PFSK-1 (cell line): ENCODE results near the gene DBF4B.
A peak's percentile ranks its signal among the peaks of the same experiment; 100 is the strongest.

Source experiments
- FOXP2 ChIP-seq: optimal IDR thresholded peaks from 2 replicates; pipeline ENCODE3; 2011; ENCODE audit warnings: borderline replicate concordance, control low read depth, inconsistent platforms; ENCODE audit not compliant: insufficient read depth; ENCODE audit errors: extremely low read length, extremely low read depth
- POLR2AphosphoS5 ChIP-seq: IDR thresholded peaks from 2 replicates; pipeline ENCODE4 v1.6.1; 2012; ENCODE audit warnings: low read depth, mild to moderate bottlenecking, control low read depth, low read length, moderate library complexity
- REST ChIP-seq, 2 experiments: IDR thresholded peaks; 2 replicates each; pipeline versions ENCODE4 v1.6.1 to v1.8.0; 2011 to 2012; ENCODE audit warnings: low read depth in 2 of 2, low read length in 2 of 2, control low read depth in 1 of 2, inconsistent platforms in 1 of 2, mild to moderate bottlenecking in 1 of 2, moderate library complexity in 1 of 2; ENCODE audit not compliant: insufficient read depth in 1 of 2
- SIN3A ChIP-seq: IDR thresholded peaks from 2 replicates; pipeline ENCODE4 v1.6.1; 2012; ENCODE audit warnings: mild to moderate bottlenecking, low read length, moderate library complexity, borderline replicate concordance; ENCODE audit not compliant: insufficient read depth
- TAF1 ChIP-seq: IDR thresholded peaks from 2 replicates; pipeline ENCODE4 v1.6.1; 2012; ENCODE audit warnings: low read length, control low read depth, borderline replicate concordance; ENCODE audit not compliant: insufficient read depth

DBF4B gene

GRCh38 chr17:44794851-44795413 is 86.5 kb downstream of the DBF4B start:
- TF ChIP-seq REST (IDR thresholded peaks at IDR 0.05; ENCODE audit: insufficient read depth in 1 of 2, low read depth in 2 of 2, low read length in 2 of 2) (no peak), TAF1 (peak; percentile 58; the same call in 1 of the 2 replicates), FOXP2 (peak; percentile 11), POLR2AphosphoS5 (no peak; the same call in 1 of the 2 replicates)

GRCh38 chr17:44795421-44795820 is 87.0 kb downstream of the DBF4B start:
- TF ChIP-seq TAF1 (no peak), FOXP2 (no peak), SIN3A (no peak), REST (IDR thresholded peaks at IDR 0.05; ENCODE audit: insufficient read depth in 1 of 2, low read depth in 2 of 2, low read length in 2 of 2) (no peak), POLR2AphosphoS5 (no peak)

- no peak for TF ChIP-seq REST (IDR thresholded peaks at IDR 0.05; ENCODE audit: insufficient read depth in 1 of 2, low read depth in 2 of 2, low read length in 2 of 2)
- peak; percentile 27; the same call in 1 of the 2 replicates for TF ChIP-seq POLR2AphosphoS5
These were observed 87.5 kb downstream of the DBF4B start for GRCh38 chr17:44795928-44796327.

- TF ChIP-seq REST (IDR thresholded peaks at IDR 0.05; ENCODE audit: insufficient read depth in 1 of 2, low read depth in 2 of 2, low read length in 2 of 2) (no peak), SIN3A (no peak), POLR2AphosphoS5 (no peak), FOXP2 (no peak), TAF1 (no peak)
These were observed 88.3 kb downstream of the DBF4B start for GRCh38 chr17:44796731-44797130.

GRCh38 chr17:44797802-44798201 is 89.3 kb downstream of the DBF4B start:
- TF ChIP-seq SIN3A (no peak), FOXP2 (no peak), REST (IDR thresholded peaks at IDR 0.05; ENCODE audit: insufficient read depth in 1 of 2, low read depth in 2 of 2, low read length in 2 of 2) (no peak), TAF1 (no peak), POLR2AphosphoS5 (no peak)
